HEK293T (cell line): Measurements from ENCODE around the gene MAST4.

Experiments used
- FOXM1 ChIP-seq: fragments of 450-650 bp; IDR thresholded peaks from 2 replicates; pipeline ENCODE4 v1.6.1; 2017; ENCODE audit warnings: mild to moderate bottlenecking, borderline replicate concordance
- HDGF ChIP-seq: fragments of 450-650 bp; IDR thresholded peaks from 2 replicates; pipeline ENCODE4 v1.6.1; 2017; ENCODE audit warnings: antibody characterized with exemption, borderline replicate concordance
- SUZ12 ChIP-seq: fragments of 450-650 bp; IDR thresholded peaks from 2 replicates; pipeline ENCODE4 v1.6.1; 2016; ENCODE audit warnings: mild to moderate bottlenecking

GRCh38 chr5:67058998-67059743, 463.0 kb downstream of the MAST4 start:
- TF ChIP-seq SUZ12 (no peak), FOXM1 (no peak), HDGF (no peak)
